Testis (tissue), 2 donors: ENCODE measurements around the gene VCL.

Experiments used
- CTCF ChIP-seq, 3 experiments: fragments of 450-650 bp in 2 of 3; fragments of 200-600 bp in 1 of 3; sonication (generic) in 1 of 3; IDR thresholded peaks; one replicate each; pipeline ENCODE4 v1.5.1; 2016 to 2019; ENCODE audit warnings: antibody characterized with exemption in 3 of 3, mild to moderate bottlenecking in 2 of 3, moderate library complexity in 1 of 3
- POLR2A ChIP-seq: fragments of 450-650 bp; IDR thresholded peaks from one replicate; pipeline ENCODE4 v1.6.1; 2017; ENCODE audit warnings: antibody characterized with exemption, mild to moderate bottlenecking, moderate library complexity

GRCh38 chr10:74075906-74076305, 78.0 kb downstream of the VCL start:
- TF ChIP-seq CTCF (IDR thresholded peaks at IDR 0.05) (no peak), POLR2A (no peak)
